Activated naive CD4-positive, alpha-beta T cell treated with Interleukin-2 at 50 U/mL for 16 hours (primary cell): Measurements from ENCODE around the gene ASTN2.
"Not testable (repeated sequence)": the region's sequence is repeated elsewhere in the genome, so short reads cannot be mapped to it uniquely, and the experiment has no call there.

Experiments
- DNase-seq: peaks from one replicate; pipeline ENCODE4 v3.0.0-alpha.2; 2020

ASTN2 gene

GRCh38 chr9:116842658-116843057 lies 572.2 kb downstream of the ASTN2 start:
- DNase-seq, result no peak

GRCh38 chr9:116838468-116838867 lies 576.4 kb downstream of the ASTN2 start:
- DNase-seq, result not testable (repeated sequence)

- DNase-seq, result no peak
These were observed 577.6 kb downstream of the ASTN2 start for GRCh38 chr9:116837018-116837989.

- DNase-seq, result not testable (repeated sequence)
These were observed 584.5 kb downstream of the ASTN2 start for GRCh38 chr9:116830321-116830720.

- DNase-seq, result no peak
These were observed 593.1 kb downstream of the ASTN2 start for GRCh38 chr9:116821633-116822229.

- DNase-seq, result no peak
These were observed 595.7 kb downstream of the ASTN2 start for GRCh38 chr9:116819116-116819515.

GRCh38 chr9:116817762-116818161 lies 597.1 kb downstream of the ASTN2 start:
- DNase-seq, result no peak

GRCh38 chr9:116816484-116816883 lies 598.4 kb downstream of the ASTN2 start:
- no peak for DNase-seq

- DNase-seq, result no peak
These were observed 599.0 kb downstream of the ASTN2 start for GRCh38 chr9:116815835-116816234.

- DNase-seq, result no peak
These were observed 601.9 kb downstream of the ASTN2 start for GRCh38 chr9:116813031-116813300.

GRCh38 chr9:116812231-116813030 lies 602.4 kb downstream of the ASTN2 start:
- DNase-seq, result no peak

- no peak for DNase-seq
These were observed 605.2 kb downstream of the ASTN2 start for GRCh38 chr9:116809656-116810055.

GRCh38 chr9:116806075-116806474 lies 608.8 kb downstream of the ASTN2 start:
- DNase-seq, result no peak

- no peak for DNase-seq
These were observed 614.0 kb downstream of the ASTN2 start for GRCh38 chr9:116800885-116801284.

GRCh38 chr9:116800074-116800473 lies 614.8 kb downstream of the ASTN2 start:
- DNase-seq, result no peak

GRCh38 chr9:116798521-116798920 lies 616.3 kb downstream of the ASTN2 start:
- DNase-seq, result no peak

- no peak for DNase-seq
These were observed 617.6 kb downstream of the ASTN2 start for GRCh38 chr9:116797276-116797675.

GRCh38 chr9:116796669-116797068 lies 618.2 kb downstream of the ASTN2 start:
- no peak for DNase-seq

- DNase-seq, result no peak
These were observed 619.0 kb downstream of the ASTN2 start for GRCh38 chr9:116795821-116796220.

GRCh38 chr9:116792271-116792670 lies 622.6 kb downstream of the ASTN2 start:
- DNase-seq, result no peak

GRCh38 chr9:116791326-116791725 lies 623.5 kb downstream of the ASTN2 start:
- no peak for DNase-seq

GRCh38 chr9:116789081-116789480 lies 625.8 kb downstream of the ASTN2 start:
- no peak for DNase-seq

GRCh38 chr9:116786737-116787136 lies 628.1 kb downstream of the ASTN2 start:
- no peak for DNase-seq

GRCh38 chr9:116777116-116777515 lies 637.7 kb downstream of the ASTN2 start:
- DNase-seq, result no peak
